M059J (cell line): Measurements from ENCODE around the gene ARMC9. TPM values are rescaled to one million over a fixed set of nuclear protein-coding genes. Genes with fewer than 3 reads are reported as not detected.
"Not testable (repeated sequence)": the region's sequence is repeated elsewhere in the genome, so short reads cannot be mapped to it uniquely, and the experiment has no call there.

ENCODE experiments used
- DNase-seq: peaks from one replicate; pipeline ENCODE4 v3.0.0-alpha.2; 2012; ENCODE audit warnings: low read depth
- total RNA-seq: library from RNA; depleted of rRNA; stranded (reverse); fragments of >200 nt; shearing (Covaris generic); gene quantifications from 2 replicates; pipeline ENCODE4 v1.2.3, GENCODE V29; 2014

The ARMC9 gene
- total RNA-seq, 1 experiment from 2014 or later = 68.2 TPM

GRCh38 chr2:231337807-231338759 lies 139.7 kb downstream of the ARMC9 start:
- no peak for DNase-seq

- DNase-seq = no peak
These were observed 140.9 kb downstream of the ARMC9 start for GRCh38 chr2:231339316-231339715.

- DNase-seq = no peak
These were observed 142.7 kb downstream of the ARMC9 start for GRCh38 chr2:231341100-231341499.

- no peak for DNase-seq
These were observed 143.8 kb downstream of the ARMC9 start for GRCh38 chr2:231342061-231342711.

GRCh38 chr2:231343006-231343710 lies 144.7 kb downstream of the ARMC9 start:
- no peak for DNase-seq

- DNase-seq = no peak
These were observed 145.6 kb downstream of the ARMC9 start for GRCh38 chr2:231343988-231344387.

GRCh38 chr2:231344851-231345250 lies 146.4 kb downstream of the ARMC9 start:
- DNase-seq = no peak

- DNase-seq = no peak
These were observed 148.7 kb downstream of the ARMC9 start for GRCh38 chr2:231347081-231347480.

GRCh38 chr2:231347638-231348037 lies 149.2 kb downstream of the ARMC9 start:
- DNase-seq = no peak

GRCh38 chr2:231348173-231348572 lies 149.7 kb downstream of the ARMC9 start:
- DNase-seq = peak; percentile 36

- no peak for DNase-seq
These were observed 150.4 kb downstream of the ARMC9 start for GRCh38 chr2:231348704-231349373.

GRCh38 chr2:231349374-231349735 lies 150.9 kb downstream of the ARMC9 start:
- not testable (repeated sequence) for DNase-seq

- DNase-seq = no peak
These were observed 153.2 kb downstream of the ARMC9 start for GRCh38 chr2:231351648-231352047.

- DNase-seq = no peak
These were observed 155.0 kb downstream of the ARMC9 start for GRCh38 chr2:231353469-231353868.

- DNase-seq = no peak
These were observed 157.4 kb downstream of the ARMC9 start for GRCh38 chr2:231355508-231356465.

GRCh38 chr2:231356466-231356844 lies 158.0 kb downstream of the ARMC9 start:
- DNase-seq = no peak

GRCh38 chr2:231357048-231357447 lies 158.6 kb downstream of the ARMC9 start:
- DNase-seq = no peak

GRCh38 chr2:231357931-231358330 lies 159.5 kb downstream of the ARMC9 start:
- DNase-seq = no peak

GRCh38 chr2:231359441-231359840 lies 161.0 kb downstream of the ARMC9 start:
- DNase-seq = no peak

GRCh38 chr2:231359948-231360347 lies 161.5 kb downstream of the ARMC9 start:
- no peak for DNase-seq

GRCh38 chr2:231360401-231360800 lies 162.0 kb downstream of the ARMC9 start:
- no peak for DNase-seq
